Measurements from ENCODE around the gene RHPN2.
A peak's percentile ranks its signal among the peaks of the same experiment; 100 is the strongest.

DNA sequence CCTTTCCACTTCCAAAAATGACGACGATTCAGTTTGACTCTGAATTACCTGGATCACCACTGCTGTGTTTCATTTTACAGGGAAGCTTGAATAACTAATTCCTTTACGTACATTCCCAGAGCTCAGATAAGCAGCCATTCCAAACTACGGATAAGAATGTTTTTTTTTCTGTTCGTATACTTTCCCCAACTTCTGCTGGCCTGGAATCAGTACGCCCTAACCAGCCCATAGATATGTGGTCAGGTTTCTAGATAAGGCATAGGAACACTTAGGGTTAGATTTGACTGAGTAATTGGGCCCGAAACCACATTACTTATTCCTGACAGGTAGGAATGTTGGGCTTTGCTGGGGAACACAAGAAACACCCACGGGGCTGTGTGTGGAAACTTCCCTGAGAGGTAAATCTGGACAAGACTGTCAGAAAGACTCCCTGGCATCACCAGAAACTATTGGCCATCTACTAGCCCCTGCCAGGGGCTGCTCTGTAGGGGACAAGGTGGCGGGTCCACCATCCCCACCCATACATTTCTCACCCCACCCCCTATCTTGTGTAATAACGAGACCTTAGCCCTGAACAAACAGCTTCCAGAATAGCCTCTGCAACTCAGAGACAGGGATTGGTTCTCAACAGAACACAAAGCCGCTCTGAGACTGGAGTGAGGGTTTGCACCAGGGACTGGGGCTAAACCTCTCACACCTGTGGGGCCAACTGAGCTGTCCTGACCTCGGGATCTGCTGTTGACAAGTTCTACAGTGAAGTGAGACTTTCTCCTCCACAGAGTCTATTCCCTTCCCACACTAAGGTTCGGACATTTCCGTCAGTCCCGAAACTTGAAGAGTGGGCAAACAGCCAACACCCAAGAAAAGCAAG is 15.6 kb downstream of the RHPN2 start:
- TF ChIP-seq POLR2A (IDR thresholded peaks at IDR 0.05), result peak in 1 of 3 donors; percentile 14
- TF ChIP-seq, protein P1, sequence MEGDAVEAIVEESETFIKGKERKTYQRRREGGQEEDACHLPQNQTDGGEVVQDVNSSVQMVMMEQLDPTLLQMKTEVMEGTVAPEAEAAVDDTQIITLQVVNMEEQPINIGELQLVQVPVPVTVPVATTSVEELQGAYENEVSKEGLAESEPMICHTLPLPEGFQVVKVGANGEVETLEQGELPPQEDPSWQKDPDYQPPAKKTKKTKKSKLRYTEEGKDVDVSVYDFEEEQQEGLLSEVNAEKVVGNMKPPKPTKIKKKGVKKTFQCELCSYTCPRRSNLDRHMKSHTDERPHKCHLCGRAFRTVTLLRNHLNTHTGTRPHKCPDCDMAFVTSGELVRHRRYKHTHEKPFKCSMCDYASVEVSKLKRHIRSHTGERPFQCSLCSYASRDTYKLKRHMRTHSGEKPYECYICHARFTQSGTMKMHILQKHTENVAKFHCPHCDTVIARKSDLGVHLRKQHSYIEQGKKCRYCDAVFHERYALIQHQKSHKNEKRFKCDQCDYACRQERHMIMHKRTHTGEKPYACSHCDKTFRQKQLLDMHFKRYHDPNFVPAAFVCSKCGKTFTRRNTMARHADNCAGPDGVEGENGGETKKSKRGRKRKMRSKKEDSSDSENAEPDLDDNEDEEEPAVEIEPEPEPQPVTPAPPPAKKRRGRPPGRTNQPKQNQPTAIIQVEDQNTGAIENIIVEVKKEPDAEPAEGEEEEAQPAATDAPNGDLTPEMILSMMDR (IDR thresholded peaks at IDR 0.05), result no peak
